Activated CD8-positive, alpha-beta T cell treated with anti-CD3 and anti-CD28 coated beads, Interleukin-2, amount 10 ng/mL, durations not matched to agents 7 days and 5 days (primary cell): ENCODE data around the gene PCGF3. TPM values are rescaled to one million over a fixed set of nuclear protein-coding genes. Genes with fewer than 3 reads are reported as not detected.
"Not testable (repeated sequence)": the region's sequence is repeated elsewhere in the genome, so short reads cannot be mapped to it uniquely, and the experiment has no call there.

ENCODE experiments used
- ATAC-seq: fragments of 150-1000 bp; cut with Tn5 transposase; one replicate; pipeline ENCODE4 v1.10.0; 2021; ENCODE audit warnings: moderate library complexity
- CTCF ChIA-PET: fragments of 350-600 bp; sonication (Branson Sonifier 250); formaldehyde crosslinking; loops from one replicate; lab custom pipeline; 2021; ENCODE audit warnings: antibody characterized with exemption; lab: Charles Lee
- POLR2A ChIA-PET: fragments of 350-600 bp; sonication (Branson Sonifier 250); formaldehyde crosslinking; loops from one replicate; lab custom pipeline; 2021; ENCODE audit warnings: antibody characterized with exemption; lab: Charles Lee
- DNase-seq: peaks from one replicate; pipeline ENCODE4 v3.0.0-alpha.2; 2020
- H3K27ac Mint-ChIP-seq: one replicate; pipeline ENCODE4 v1.8.0; 2021; ENCODE audit warnings: mild to moderate bottlenecking, mixed read lengths
- H3K27me3 Mint-ChIP-seq: one replicate; pipeline ENCODE4 v1.8.0; 2021; ENCODE audit warnings: low read depth, mixed read lengths
- H3K36me3 Mint-ChIP-seq: one replicate; pipeline ENCODE4 v1.8.0; 2021; ENCODE audit warnings: low read depth, mixed read lengths
- H3K4me1 Mint-ChIP-seq: one replicate; pipeline ENCODE4 v1.8.0; 2021; ENCODE audit warnings: low read depth, mixed read lengths
- H3K4me3 Mint-ChIP-seq: one replicate; pipeline ENCODE4 v1.8.0; 2021; ENCODE audit warnings: mild to moderate bottlenecking, mixed read lengths
- H3K9me3 Mint-ChIP-seq: one replicate; pipeline ENCODE4 v1.8.0; 2022; ENCODE audit warnings: mixed read lengths; ENCODE audit not compliant: insufficient read depth
- total RNA-seq, 2 experiments: library from RNA; stranded (reverse); gene quantifications; one replicate each; pipeline ENCODE4 v1.2.3, GENCODE V29; 2021

Gene PCGF3
- total RNA-seq, 2 experiments from 2014 or later, result 33.5 to 36.2 TPM

- DNase-seq (no peak), ATAC-seq (no peak)
- H3K36me3 Mint-ChIP-seq, result no peaks in the 10 kb centered on the region
- H3K27ac Mint-ChIP-seq, result no peak overlapping the region
- H3K9me3 Mint-ChIP-seq, result no peaks in the 10 kb centered on the region
- ChIA-PET POLR2A (interaction anchor here (1.0 kb wide), 1 partner anchor 79 kb away, joined by 3 read pairs; no protein-coding TSS in a partner anchor), CTCF (no interaction called here)
- peaks cover 8% of the 10 kb centered on the region for H3K27me3 Mint-ChIP-seq
- no peak overlapping the region for H3K4me3 Mint-ChIP-seq
- peaks cover 25% of the 10 kb centered on the region for H3K4me1 Mint-ChIP-seq
Observed at GRCh38 chr4:702618-703048, 3.0 kb upstream of the PCGF3 start.

- Mint-ChIP-seq H3K4me1 (peaks cover 26% of the 10 kb centered on the region), H3K27ac (no peak overlapping the region), H3K4me3 (no peak overlapping the region), H3K9me3 (no peaks in the 10 kb centered on the region), H3K36me3 (peaks cover under 1% of the 10 kb centered on the region), H3K27me3 (peaks cover 7% of the 10 kb centered on the region)
- ChIA-PET POLR2A (interaction anchor here (1.0 kb wide), 1 partner anchor 78 kb away, joined by 3 read pairs; no protein-coding TSS in a partner anchor), CTCF (no interaction called here)
- ATAC-seq (no peak), DNase-seq (no peak)
Observed at GRCh38 chr4:703336-704197, 2.1 kb upstream of the PCGF3 start.

GRCh38 chr4:704198-704891, 1.3 kb upstream of the PCGF3 start:
- POLR2A ChIA-PET, result no interaction called here
- H3K9me3 Mint-ChIP-seq, result no peaks in the 10 kb centered on the region
- H3K27ac Mint-ChIP-seq, result no peak overlapping the region
- H3K4me1 Mint-ChIP-seq, result peaks cover 26% of the 10 kb centered on the region
- H3K36me3 Mint-ChIP-seq, result peaks cover 5% of the 10 kb centered on the region
- DNase-seq (no peak), ATAC-seq (no peak)
- H3K4me3 Mint-ChIP-seq, result no peak overlapping the region
- H3K27me3 Mint-ChIP-seq, result peaks cover 5% of the 10 kb centered on the region
- CTCF ChIA-PET, result no interaction called here

- Mint-ChIP-seq H3K27ac (no peak overlapping the region), H3K27me3 (peaks cover 5% of the 10 kb centered on the region), H3K36me3 (peaks cover 10% of the 10 kb centered on the region), H3K9me3 (no peaks in the 10 kb centered on the region), H3K4me1 (peaks cover 23% of the 10 kb centered on the region), H3K4me3 (peak overlapping the region; percentile 71)
- ChIA-PET CTCF (no interaction called here), POLR2A (interaction anchor here (0.6 to 1.0 kb wide), 2 partner anchors 12 to 31 kb away, joined by 5 read pairs; partner anchors contain the start of genes ATP5ME and MYL5)
- ATAC-seq, result no peak
- no peak for DNase-seq
Observed at GRCh38 chr4:704971-705277, 708 bp upstream of the PCGF3 start.

- CTCF ChIA-PET, POLR2A ChIA-PET, H3K27ac Mint-ChIP-seq, ATAC-seq, H3K27me3 Mint-ChIP-seq, DNase-seq, H3K9me3 Mint-ChIP-seq: not testable (repeated sequence)
- H3K4me3 Mint-ChIP-seq, result peak overlapping the region; percentile 25
- peaks cover 18% of the 10 kb centered on the region for H3K36me3 Mint-ChIP-seq
- H3K4me1 Mint-ChIP-seq, result peaks cover 13% of the 10 kb centered on the region
Observed at GRCh38 chr4:706083-706633, 526 bp downstream of the PCGF3 start.

GRCh38 chr4:706834-707598, 1.4 kb downstream of the PCGF3 start:
- Mint-ChIP-seq H3K36me3 (peaks cover 18% of the 10 kb centered on the region), H3K9me3 (no peaks in the 10 kb centered on the region), H3K4me3 (no peak overlapping the region), H3K4me1 (peaks cover 13% of the 10 kb centered on the region), H3K27me3 (peaks cover 5% of the 10 kb centered on the region), H3K27ac (no peak overlapping the region)
- DNase-seq (no peak), ATAC-seq (no peak)
- CTCF ChIA-PET, result no interaction called here
- POLR2A ChIA-PET, result no interaction called here

GRCh38 chr4:707929-708630, 2.4 kb downstream of the PCGF3 start:
- Mint-ChIP-seq H3K27me3 (no peaks in the 10 kb centered on the region), H3K9me3 (no peaks in the 10 kb centered on the region), H3K27ac (no peak overlapping the region), H3K36me3 (peaks cover 18% of the 10 kb centered on the region), H3K4me3 (no peak overlapping the region), H3K4me1 (peaks cover 13% of the 10 kb centered on the region)
- ATAC-seq (no peak), DNase-seq (no peak)
- ChIA-PET CTCF (no interaction called here), POLR2A (no interaction called here)

- Mint-ChIP-seq H3K27me3 (no peaks in the 10 kb centered on the region), H3K4me1 (peaks cover 13% of the 10 kb centered on the region), H3K4me3 (no peak overlapping the region), H3K36me3 (peaks cover 18% of the 10 kb centered on the region), H3K9me3 (no peaks in the 10 kb centered on the region), H3K27ac (no peak overlapping the region)
- ATAC-seq, result no peak
- DNase-seq, result no peak
- CTCF ChIA-PET, result no interaction called here
- POLR2A ChIA-PET, result no interaction called here
Observed at GRCh38 chr4:708631-708933, 3.0 kb downstream of the PCGF3 start.

GRCh38 chr4:709348-709747, 3.7 kb downstream of the PCGF3 start:
- CTCF ChIA-PET, result no interaction called here
- POLR2A ChIA-PET, result no interaction called here

GRCh38 chr4:710116-710515, 4.5 kb downstream of the PCGF3 start:
- Mint-ChIP-seq H3K27ac (no peak overlapping the region), H3K27me3 (no peaks in the 10 kb centered on the region), H3K4me1 (peaks cover 13% of the 10 kb centered on the region), H3K9me3 (no peaks in the 10 kb centered on the region), H3K4me3 (no peak overlapping the region), H3K36me3 (peaks cover 20% of the 10 kb centered on the region)
- ATAC-seq (no peak), DNase-seq (no peak)
- POLR2A ChIA-PET, result no interaction called here
- CTCF ChIA-PET, result no interaction called here

More at GRCh38 chr4:709348-709747, 3.7 kb downstream of the PCGF3 start:
- Mint-ChIP-seq H3K9me3 (no peaks in the 10 kb centered on the region), H3K4me3 (no peak overlapping the region), H3K27me3 (no peaks in the 10 kb centered on the region), H3K27ac (no peak overlapping the region), H3K4me1 (peaks cover 13% of the 10 kb centered on the region), H3K36me3 (peaks cover 18% of the 10 kb centered on the region)
- DNase-seq (no peak), ATAC-seq (no peak)

- Mint-ChIP-seq H3K4me1 (peaks cover 12% of the 10 kb centered on the region), H3K27ac (no peak overlapping the region), H3K4me3 (no peak overlapping the region), H3K36me3 (peaks cover 20% of the 10 kb centered on the region), H3K9me3 (no peaks in the 10 kb centered on the region), H3K27me3 (no peaks in the 10 kb centered on the region)
- no peak for ATAC-seq
- ChIA-PET POLR2A (no interaction called here), CTCF (no interaction called here)
- DNase-seq, result no peak
Observed at GRCh38 chr4:710916-711315, 5.3 kb downstream of the PCGF3 start.
